GM23338 (cell line): Measurements from ENCODE around the gene TIA1. TPM values are rescaled to one million over a fixed set of nuclear protein-coding genes. Genes with fewer than 3 reads are reported as not detected.

Experiments used
- ATAC-seq: fragments of 200-7000 bp; cut with Tn5 transposase; 3 replicates; pipeline ENCODE4 v1.9.1; 2020
- DNase-seq: peaks from one replicate; pipeline ENCODE4 v3.0.0-alpha.2; 2015; ENCODE audit warnings: low spot score
- H2AFZ ChIP-seq: fragments of 200-600 bp; sonication (generic); 2 replicates; pipeline ENCODE4 v1.8.0; 2016; ENCODE audit warnings: antibody characterized with exemption, mild to moderate bottlenecking, moderate library complexity
- H3F3A ChIP-seq: fragments of 200-600 bp; sonication (generic); replicated peaks from 2 replicates; pipeline ENCODE4 v1.8.0; 2017; ENCODE audit warnings: antibody characterized with exemption, mixed run types, low read depth
- H3K27ac ChIP-seq: fragments of 200-600 bp; sonication (generic); 2 replicates; pipeline ENCODE4 v1.6.1; 2016; ENCODE audit warnings: low read depth
- H3K27me3 ChIP-seq: fragments of 200-600 bp; sonication (generic); 2 replicates; pipeline ENCODE4 v1.8.0; 2016; ENCODE audit warnings: mild to moderate bottlenecking, mixed run types, moderate library complexity; ENCODE audit not compliant: insufficient read depth
- H3K36me3 ChIP-seq: fragments of 200-600 bp; sonication (generic); 2 replicates; pipeline ENCODE4 v1.8.0; 2016; ENCODE audit warnings: mild to moderate bottlenecking; ENCODE audit not compliant: insufficient read depth
- H3K4me1 ChIP-seq: fragments of 200-600 bp; sonication (generic); 2 replicates; pipeline ENCODE4 v1.8.0; 2016; ENCODE audit warnings: mild to moderate bottlenecking, moderate library complexity; ENCODE audit not compliant: insufficient read depth
- H3K4me2 ChIP-seq: fragments of 200-600 bp; sonication (generic); 2 replicates; pipeline ENCODE4 v1.7.1; 2017; ENCODE audit warnings: mixed run types
- H3K4me3 ChIP-seq: fragments of 200-600 bp; sonication (generic); 2 replicates; pipeline ENCODE4 v1.6.1; 2016; ENCODE audit warnings: mixed run types
- H3K79me2 ChIP-seq: fragments of 200-600 bp; sonication (generic); replicated peaks from 2 replicates; pipeline ENCODE4 v1.8.0; 2017; ENCODE audit warnings: mild to moderate bottlenecking; ENCODE audit not compliant: insufficient read depth
- H3K9me2 ChIP-seq: fragments of 200-600 bp; sonication (generic); 2 replicates; pipeline ENCODE4 v1.8.0; 2017; ENCODE audit not compliant: insufficient read depth
- H4K20me1 ChIP-seq: fragments of 200-600 bp; sonication (generic); replicated peaks from 2 replicates; pipeline ENCODE4 v1.8.0; 2017; ENCODE audit warnings: mild to moderate bottlenecking; ENCODE audit not compliant: insufficient read depth
- H3K27ac Mint-ChIP-seq: 2 replicates; pipeline ENCODE4 v1.8.0; 2020; ENCODE audit warnings: inconsistent platforms, mild to moderate bottlenecking, moderate library complexity, mixed read lengths
- H3K27me3 Mint-ChIP-seq: 3 replicates; pipeline ENCODE4 v1.8.0; 2022; ENCODE audit warnings: low read depth, mild to moderate bottlenecking, moderate library complexity, mixed read lengths, inconsistent platforms; ENCODE audit not compliant: insufficient read depth, poor library complexity
- H3K36me3 Mint-ChIP-seq: 3 replicates; pipeline ENCODE4 v1.8.0; 2021; ENCODE audit warnings: low read depth, mild to moderate bottlenecking, inconsistent platforms, moderate library complexity, mixed read lengths
- H3K4me1 Mint-ChIP-seq: 3 replicates; pipeline ENCODE4 v1.8.0; 2020; ENCODE audit warnings: mild to moderate bottlenecking, inconsistent platforms, mixed read lengths
- H3K4me3 Mint-ChIP-seq: 3 replicates; pipeline ENCODE4 v1.8.0; 2021; ENCODE audit warnings: moderate library complexity, mild to moderate bottlenecking, inconsistent platforms, mixed read lengths
- H3K9me3 Mint-ChIP-seq: 3 replicates; pipeline ENCODE4 v1.8.0; 2020; ENCODE audit warnings: moderate library complexity, mild to moderate bottlenecking, inconsistent platforms, mixed read lengths
- CREB1 ChIP-seq: fragments of 250-450 bp; sonication (Bioruptor Pico); IDR thresholded peaks from 2 replicates; pipeline ENCODE4 v1.5.0; 2020; ENCODE audit warnings: low read depth, mild to moderate bottlenecking, moderate library complexity
- CTCF ChIP-seq, 2 experiments: fragments of 200-600 bp in 1 of 2; sonication (generic) in 1 of 2; conservative IDR thresholded peaks; 2 replicates each; pipeline versions ENCODE4 v1.5.1 to v1.6.1; 2016 to 2017; ENCODE audit warnings: antibody characterized with exemption in 2 of 2, low read depth in 2 of 2, mild to moderate bottlenecking in 2 of 2, moderate library complexity in 1 of 2
- ETS1 ChIP-seq: IDR thresholded peaks from 2 replicates; pipeline ENCODE4 v1.6.1; 2016; ENCODE audit warnings: antibody characterized with exemption
- EZH2 ChIP-seq: fragments of 200-600 bp; sonication (generic); IDR thresholded peaks from one replicate; pipeline ENCODE4 v1.8.0; 2017; ENCODE audit warnings: antibody characterized with exemption, mild to moderate bottlenecking, low read depth; ENCODE audit not compliant: unreplicated experiment
- EZH2phosphoT487 ChIP-seq: fragments of 200-600 bp; sonication (generic); IDR thresholded peaks from one replicate; pipeline ENCODE4 v1.8.1; 2018; ENCODE audit warnings: antibody characterized with exemption; ENCODE audit not compliant: unreplicated experiment
- JUNB ChIP-seq: IDR thresholded peaks from one replicate; pipeline ENCODE4 v1.6.1; 2016; ENCODE audit warnings: antibody characterized with exemption; ENCODE audit not compliant: unreplicated experiment
- NANOG ChIP-seq: IDR thresholded peaks from 2 replicates; pipeline ENCODE4 v1.6.1; 2016; ENCODE audit warnings: antibody characterized with exemption, borderline replicate concordance
- POLR2AphosphoS5 ChIP-seq: IDR thresholded peaks from 2 replicates; pipeline ENCODE4 v1.6.1; 2016; ENCODE audit warnings: antibody characterized with exemption, low read depth
- STAT1 ChIP-seq: IDR thresholded peaks from one replicate; pipeline ENCODE4 v1.6.1; 2016; ENCODE audit warnings: antibody characterized with exemption; ENCODE audit not compliant: unreplicated experiment
- ZNF114 ChIP-seq: fragments of 250-450 bp; sonication (Bioruptor Pico); IDR thresholded peaks from 2 replicates; pipeline ENCODE4 v1.5.0; 2020; ENCODE audit warnings: mild to moderate bottlenecking, moderate library complexity
- ZNF331 ChIP-seq: fragments of 250-450 bp; sonication (Bioruptor Pico); IDR thresholded peaks from 2 replicates; pipeline ENCODE4 v1.5.0; 2020; ENCODE audit warnings: low read depth, mild to moderate bottlenecking, moderate library complexity
- ZNF462 ChIP-seq: fragments of 250-450 bp; sonication (Bioruptor Pico); IDR thresholded peaks from 2 replicates; pipeline ENCODE4 v1.5.0; 2020; ENCODE audit warnings: mild to moderate bottlenecking, moderate library complexity
- polyA plus RNA-seq: library from polyadenylated mRNA; unstranded; fragments of >200 nt; fragmentation: Nextera tagmentation; extraction: Ambion mirVana; gene quantifications from 2 replicates; pipeline ENCODE4 v1.2.1, GENCODE V29; 2016
- total RNA-seq: library from RNA; depleted of rRNA; stranded (reverse); fragments of >200 nt; shearing (Covaris generic); gene quantifications from 2 replicates; pipeline ENCODE4 v1.2.3, GENCODE V29; 2014

Gene TIA1
- total and polyA plus RNA-seq, 2 experiments from 2014 or later, result 130 to 179 TPM

- Mint-ChIP-seq H3K4me1 (peaks cover 10% of the 10 kb centered on the region; the same call in 2 of the 3 replicates), H3K36me3 (no peaks in the 10 kb centered on the region), H3K4me3 (no peak overlapping the region), H3K27ac (no peak overlapping the region), H3K27me3 (peaks cover 8% of the 10 kb centered on the region), H3K9me3 (no peaks in the 10 kb centered on the region; the same call in 1 of the 3 replicates)
- no peaks in the 10 kb centered on the region for H3K36me3 ChIP-seq
- H2AFZ ChIP-seq, result no peak overlapping the region; the same call in 1 of the 2 replicates
- DNase-seq (no peak), ATAC-seq (no peak)
- no peak overlapping the region for H3K4me2 ChIP-seq
- H3K4me1 ChIP-seq, result 0 out of 2 replicates have a peak, but pooled peaks cover 3% of the 10 kb centered on the region
- no peaks in the 10 kb centered on the region for H3K27me3 ChIP-seq
- no peaks in the 10 kb centered on the region for H3K9me2 ChIP-seq
- no peaks in the 10 kb centered on the region for H4K20me1 ChIP-seq
- H3F3A ChIP-seq, result peaks cover 7% of the 10 kb centered on the region
- no peaks in the 10 kb centered on the region for H3K79me2 ChIP-seq
- TF ChIP-seq ZNF114 (CRISPR knock-in tag), result no peak
- TF ChIP-seq STAT1, result no peak
- TF ChIP-seq POLR2AphosphoS5, result no peak
- no peak for TF ChIP-seq EZH2
- no peak for TF ChIP-seq CTCF (conservative IDR thresholded peaks at IDR 0.05; ENCODE audit: low read depth in 2 of 2)
- TF ChIP-seq ETS1, result no peak
- TF ChIP-seq CREB1, result no peak
- no peak for TF ChIP-seq ZNF331 (CRISPR knock-in tag)
- no peak for TF ChIP-seq EZH2phosphoT487
- TF ChIP-seq NANOG, result no peak
- TF ChIP-seq JUNB, result no peak
- no peak for TF ChIP-seq ZNF462
- no peak overlapping the region for H3K27ac ChIP-seq
- H3K4me3 ChIP-seq, result no peak overlapping the region
Observed at GRCh38 chr2:70192516-70192915, 55.9 kb downstream of the TIA1 start.
